ENCODE results near the gene NKD2.

GRCh38 chr5:963673-964531 lies 44.7 kb upstream of the NKD2 start:
- TF ChIP-seq MAFK (IDR thresholded peaks at IDR 0.05; ENCODE audit: partially characterized antibody): no peak
- no peak for TF ChIP-seq CTCF (IDR thresholded peaks at IDR 0.05)
- TF ChIP-seq EP300 (IDR thresholded peaks at IDR 0.05): no peak
- TF ChIP-seq RFX5 (IDR thresholded peaks at IDR 0.05): no peak
- no peak for TF ChIP-seq CHD2 (IDR thresholded peaks at IDR 0.05; ENCODE audit: low read length, partially characterized antibody)
- no peak for TF ChIP-seq SREBF2 (IDR thresholded peaks at IDR 0.05)
- no peak for TF ChIP-seq RCOR1 (IDR thresholded peaks at IDR 0.05; ENCODE audit: low read depth, low read length)
- TF ChIP-seq HDAC2 (IDR thresholded peaks at IDR 0.05): no peak

Measured in A549 (cell line).